Stimulated activated effector memory CD8-positive, alpha-beta T cell treated with anti-CD3 and anti-CD28 coated beads, Interleukin-12 subunit alpha, Interleukin-12 subunit beta, amount 100 ng/mL, for 72 hours (primary cell): ENCODE measurements around the gene YKT6.
"Not testable (repeated sequence)": the region's sequence is repeated elsewhere in the genome, so short reads cannot be mapped to it uniquely, and the experiment has no call there.

ENCODE experiments used
- ATAC-seq: fragments of 150-1000 bp; cut with Tn5 transposase; 2 replicates; pipeline ENCODE4 v1.10.0; 2021
- DNase-seq, 2 donors: peaks; one replicate each; pipeline ENCODE4 v3.0.0; 2021 to 2022; ENCODE audit warnings: low spot score in 2 of 2
- H3K27ac Mint-ChIP-seq: one replicate; pipeline ENCODE4 v1.8.0; 2022; ENCODE audit warnings: mild to moderate bottlenecking, mixed read lengths
- H3K36me3 Mint-ChIP-seq: one replicate; pipeline ENCODE4 v1.8.0; 2022; ENCODE audit warnings: mild to moderate bottlenecking, mixed read lengths
- H3K4me1 Mint-ChIP-seq: one replicate; pipeline ENCODE4 v1.8.0; 2022; ENCODE audit warnings: mixed read lengths
- H3K4me3 Mint-ChIP-seq: one replicate; pipeline ENCODE4 v1.8.0; 2022; ENCODE audit warnings: mild to moderate bottlenecking, mixed read lengths
- H3K9me3 Mint-ChIP-seq: one replicate; pipeline ENCODE4 v1.8.0; 2022; ENCODE audit warnings: mixed read lengths

YKT6 gene

GRCh38 chr7:44196450-44196872, 4.3 kb upstream of the YKT6 start:
- Mint-ChIP-seq H3K4me1 (peaks cover 8% of the 10 kb centered on the region), H3K27ac (no peak overlapping the region), H3K36me3 (no peaks in the 10 kb centered on the region), H3K4me3 (no peak overlapping the region), H3K9me3 (no peaks in the 10 kb centered on the region)
- ATAC-seq (no peak), DNase-seq (peak in 1 of 2 donors; percentile 64)

- DNase-seq (no peak), ATAC-seq (no peak)
- Mint-ChIP-seq H3K9me3 (no peaks in the 10 kb centered on the region), H3K4me1 (peaks cover 18% of the 10 kb centered on the region), H3K27ac (no peak overlapping the region), H3K4me3 (no peak overlapping the region), H3K36me3 (no peaks in the 10 kb centered on the region)
Measured at GRCh38 chr7:44197474-44197873, 3.3 kb upstream of the YKT6 start.

DNA sequence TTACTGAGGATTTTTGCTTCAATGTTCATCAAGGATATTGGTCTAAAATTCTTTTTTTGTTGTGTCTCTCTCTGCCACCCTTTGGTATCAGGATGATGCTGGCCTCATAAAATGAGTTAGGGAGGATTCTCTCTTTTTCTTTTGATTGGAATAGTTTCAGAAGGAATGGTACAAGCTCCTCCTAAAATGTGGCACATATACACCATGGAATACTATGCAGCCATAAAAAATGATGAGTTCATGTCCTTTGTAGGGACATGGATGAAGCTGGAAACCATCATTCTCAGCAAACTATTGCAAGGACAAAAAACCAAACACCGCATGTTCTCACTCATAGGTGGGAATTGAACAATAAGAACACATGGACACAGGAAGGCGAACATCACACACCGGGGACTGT, 615 bp upstream of the YKT6 start:
- Mint-ChIP-seq H3K4me1 (peaks cover 30% of the 10 kb centered on the region), H3K36me3 (peaks cover 18% of the 10 kb centered on the region), H3K4me3 (peak overlapping the region; percentile 79)
- H3K9me3 Mint-ChIP-seq, ATAC-seq, H3K27ac Mint-ChIP-seq, DNase-seq: not testable (repeated sequence)

DNA sequence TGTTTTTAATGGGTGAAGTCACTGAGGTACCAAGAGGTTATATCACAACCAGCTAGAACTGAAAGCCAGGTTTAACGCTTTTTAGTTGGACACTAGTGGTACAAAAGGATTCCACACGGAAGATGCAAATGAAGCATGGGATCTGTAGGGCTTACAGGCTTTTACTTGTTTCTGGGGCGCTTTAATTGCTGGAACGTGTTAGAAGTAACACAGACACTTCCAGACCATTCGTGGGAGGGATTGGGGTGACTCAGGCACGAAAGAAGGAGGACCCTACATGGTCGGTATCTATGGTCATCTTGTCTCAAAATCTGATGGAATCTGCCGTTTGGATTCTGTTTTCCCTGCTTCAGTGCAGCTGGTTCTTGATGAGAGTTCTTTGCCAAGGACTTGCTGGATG, 1.0 kb downstream of the YKT6 start:
- Mint-ChIP-seq H3K4me1 (peaks cover 39% of the 10 kb centered on the region), H3K36me3 (peaks cover 34% of the 10 kb centered on the region), H3K27ac (peak overlapping the region; percentile 83), H3K9me3 (no peaks in the 10 kb centered on the region), H3K4me3 (peak overlapping the region; percentile 79)
- DNase-seq = no peak
- ATAC-seq = no peak

GRCh38 chr7:44206008-44206407, 5.2 kb downstream of the YKT6 start:
- Mint-ChIP-seq H3K36me3 (peaks cover 76% of the 10 kb centered on the region), H3K9me3 (no peaks in the 10 kb centered on the region), H3K27ac (no peak overlapping the region), H3K4me3 (no peak overlapping the region), H3K4me1 (peaks cover 39% of the 10 kb centered on the region)
- DNase-seq (no peak), ATAC-seq (no peak)

GRCh38 chr7:44208085-44208484, 7.3 kb downstream of the YKT6 start:
- Mint-ChIP-seq H3K9me3 (no peaks in the 10 kb centered on the region), H3K27ac (no peak overlapping the region), H3K36me3 (peaks cover 97% of the 10 kb centered on the region), H3K4me3 (no peak overlapping the region), H3K4me1 (peaks cover 24% of the 10 kb centered on the region)
- DNase-seq (no peak), ATAC-seq (no peak)

GRCh38 chr7:44210107-44210506, 9.3 kb downstream of the YKT6 start:
- Mint-ChIP-seq H3K4me1 (peaks cover 15% of the 10 kb centered on the region), H3K36me3 (peaks cover 83% of the 10 kb centered on the region), H3K9me3 (no peaks in the 10 kb centered on the region), H3K4me3 (no peak overlapping the region), H3K27ac (peak overlapping the region; percentile 61)
- DNase-seq = no peak
- ATAC-seq = no peak

DNA sequence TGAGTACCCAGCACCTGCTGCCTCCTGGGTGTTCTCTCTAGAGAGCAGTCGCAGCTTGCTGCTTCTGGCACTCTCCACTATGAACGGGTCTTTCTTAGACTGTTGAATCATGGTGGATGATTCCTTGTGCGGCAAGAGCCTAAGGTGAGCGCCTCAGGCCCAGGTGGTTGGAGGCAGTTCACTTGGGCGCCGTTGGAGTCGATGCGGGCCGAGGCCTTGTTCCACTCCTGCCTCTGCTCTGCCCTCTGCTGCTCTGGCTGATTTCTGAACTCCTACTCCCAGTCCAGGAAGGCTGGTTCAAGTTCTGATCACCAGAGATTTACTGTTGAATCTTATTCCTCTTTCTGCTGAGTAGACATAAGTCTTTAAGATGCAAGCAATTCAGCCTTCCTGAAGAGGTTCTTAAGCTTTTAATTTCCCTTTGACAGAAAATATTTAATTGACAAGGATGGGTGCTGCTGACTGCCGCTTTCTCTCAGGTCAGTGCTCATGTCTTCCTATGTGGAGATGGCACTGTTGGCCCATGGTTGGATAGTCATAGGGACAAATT, 10.4 kb downstream of the YKT6 start:
- Mint-ChIP-seq H3K4me3 (no peak overlapping the region), H3K9me3 (no peaks in the 10 kb centered on the region), H3K4me1 (peaks cover 9% of the 10 kb centered on the region), H3K27ac (no peak overlapping the region), H3K36me3 (peaks cover 73% of the 10 kb centered on the region)
- ATAC-seq (no peak), DNase-seq (no peak)

DNA sequence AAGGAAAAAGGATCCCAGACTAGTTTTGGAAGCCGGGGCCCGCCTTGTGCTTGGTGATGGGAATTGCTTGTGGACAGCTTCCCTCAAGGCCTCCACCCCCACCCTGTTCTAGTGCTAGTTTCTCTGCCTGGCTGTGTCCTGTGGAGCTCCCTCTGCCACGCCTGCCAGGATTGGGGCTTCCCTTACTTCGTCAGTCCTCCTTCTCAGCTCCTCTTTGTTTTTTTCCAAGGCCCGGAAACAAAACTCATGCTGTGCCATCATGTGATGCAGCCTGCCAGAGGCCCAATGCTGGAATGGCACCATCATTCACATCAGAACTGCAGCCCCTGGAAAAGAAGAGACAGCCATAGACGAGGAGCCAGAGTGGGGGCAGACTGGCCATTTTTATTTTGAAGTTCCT, 11.2 kb downstream of the YKT6 start:
- Mint-ChIP-seq H3K4me1 (peaks cover 5% of the 10 kb centered on the region), H3K9me3 (no peaks in the 10 kb centered on the region), H3K27ac (no peak overlapping the region), H3K36me3 (peaks cover 64% of the 10 kb centered on the region), H3K4me3 (no peak overlapping the region)
- DNase-seq = no peak
- no peak for ATAC-seq

DNA sequence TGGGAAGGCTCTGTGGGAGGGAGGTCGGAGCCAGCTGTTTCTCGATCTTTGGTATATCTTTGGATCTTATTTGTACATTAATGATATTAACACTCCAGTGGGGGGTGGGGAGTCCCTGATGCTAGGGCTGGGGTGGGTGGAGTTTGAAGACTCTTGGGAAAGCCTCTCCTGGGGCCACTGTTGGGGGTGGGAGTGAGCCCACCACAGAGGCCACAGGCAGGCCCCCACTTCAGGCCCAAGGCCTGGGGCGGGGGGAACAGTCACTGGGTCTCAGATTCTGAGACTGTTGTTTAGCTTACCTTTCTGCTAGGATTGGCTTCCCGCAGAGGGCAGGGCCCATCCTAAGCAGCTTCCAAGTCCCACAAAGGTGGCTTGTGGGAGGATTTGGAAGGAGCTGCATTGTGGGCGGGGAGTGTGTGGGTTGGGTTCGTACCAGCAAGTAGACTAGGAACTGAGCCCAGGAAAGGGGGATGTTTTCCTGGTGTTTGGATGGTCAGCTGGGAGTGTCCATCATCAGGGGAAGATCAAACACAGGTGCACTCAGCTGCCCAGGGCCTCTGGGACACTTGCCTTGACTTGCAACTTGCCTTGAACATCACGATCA, 11.9 kb downstream of the YKT6 start:
- Mint-ChIP-seq H3K27ac (no peak overlapping the region), H3K36me3 (peaks cover 58% of the 10 kb centered on the region), H3K4me3 (no peak overlapping the region), H3K4me1 (peaks cover 5% of the 10 kb centered on the region), H3K9me3 (no peaks in the 10 kb centered on the region)
- no peak for DNase-seq
- no peak for ATAC-seq

DNA sequence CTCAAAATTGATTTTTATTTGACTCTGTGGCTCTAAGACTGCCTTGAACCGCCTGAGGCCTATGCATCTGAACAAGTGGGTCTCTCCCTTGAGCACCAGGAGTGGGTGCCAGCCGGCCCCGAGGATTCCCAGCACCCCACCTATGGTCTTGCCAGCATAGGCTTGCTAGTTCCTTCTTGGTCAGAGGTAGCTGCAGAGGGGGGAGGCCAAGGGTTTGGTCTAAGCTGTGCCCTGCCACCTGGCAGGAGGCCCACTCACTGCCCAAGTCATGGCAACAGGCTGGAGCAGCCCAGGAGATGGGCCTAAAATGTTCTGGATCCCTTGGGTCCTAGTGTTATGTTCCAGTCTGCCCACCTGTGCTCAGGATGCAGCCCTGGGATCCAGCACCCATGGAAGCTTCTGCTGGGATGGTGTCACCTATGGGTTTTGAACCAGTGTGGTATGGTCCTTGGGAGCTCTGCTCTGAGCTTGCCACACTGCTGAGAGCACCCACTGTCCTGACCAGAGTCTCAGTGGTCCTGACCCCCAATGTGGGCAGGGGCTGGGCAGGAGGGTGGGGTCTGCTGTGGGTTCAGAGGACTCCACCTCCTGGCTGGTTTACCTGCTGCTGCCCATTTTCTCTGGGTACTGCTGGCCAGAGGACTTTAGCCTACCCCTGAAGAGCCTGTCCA, 12.6 kb downstream of the YKT6 start:
- Mint-ChIP-seq H3K9me3 (no peaks in the 10 kb centered on the region), H3K27ac (peak overlapping the region; percentile 68), H3K4me1 (peaks cover 5% of the 10 kb centered on the region), H3K4me3 (no peak overlapping the region), H3K36me3 (peaks cover 51% of the 10 kb centered on the region)
- no peak for DNase-seq
- no peak for ATAC-seq

- H3K27ac Mint-ChIP-seq = peak overlapping the region; percentile 68
- peaks cover 5% of the 10 kb centered on the region for H3K4me1 Mint-ChIP-seq
- H3K4me3 Mint-ChIP-seq = no peak overlapping the region
- ATAC-seq = no peak
- H3K36me3 Mint-ChIP-seq = peaks cover 45% of the 10 kb centered on the region
- no peak for DNase-seq
- no peaks in the 10 kb centered on the region for H3K9me3 Mint-ChIP-seq
Measured at GRCh38 chr7:44213877-44214388, 13.2 kb downstream of the YKT6 start.

DNA sequence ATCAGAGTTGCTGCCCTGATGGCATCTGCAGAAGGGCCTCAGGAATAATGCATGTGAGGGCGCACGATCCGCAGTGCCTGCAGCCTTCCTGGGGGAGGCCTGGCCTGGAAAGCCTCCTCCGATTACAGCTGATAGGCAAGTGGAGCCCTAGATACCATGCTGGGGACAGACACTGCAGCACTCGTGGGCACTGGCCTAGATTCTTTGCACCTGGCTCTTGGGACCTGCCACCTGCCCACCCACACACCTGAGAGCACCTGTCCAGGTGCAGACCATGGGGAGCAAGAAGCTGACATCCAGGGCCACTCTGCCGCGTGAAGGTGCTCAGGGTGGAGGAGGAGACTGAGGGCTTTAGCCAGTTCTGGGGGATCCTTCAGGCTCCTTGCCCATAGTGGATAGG, 14.8 kb downstream of the YKT6 start:
- Mint-ChIP-seq H3K4me3 (no peak overlapping the region), H3K27ac (no peak overlapping the region), H3K4me1 (peaks cover 5% of the 10 kb centered on the region), H3K36me3 (peaks cover 29% of the 10 kb centered on the region), H3K9me3 (no peaks in the 10 kb centered on the region)
- ATAC-seq (no peak), DNase-seq (no peak)

DNA sequence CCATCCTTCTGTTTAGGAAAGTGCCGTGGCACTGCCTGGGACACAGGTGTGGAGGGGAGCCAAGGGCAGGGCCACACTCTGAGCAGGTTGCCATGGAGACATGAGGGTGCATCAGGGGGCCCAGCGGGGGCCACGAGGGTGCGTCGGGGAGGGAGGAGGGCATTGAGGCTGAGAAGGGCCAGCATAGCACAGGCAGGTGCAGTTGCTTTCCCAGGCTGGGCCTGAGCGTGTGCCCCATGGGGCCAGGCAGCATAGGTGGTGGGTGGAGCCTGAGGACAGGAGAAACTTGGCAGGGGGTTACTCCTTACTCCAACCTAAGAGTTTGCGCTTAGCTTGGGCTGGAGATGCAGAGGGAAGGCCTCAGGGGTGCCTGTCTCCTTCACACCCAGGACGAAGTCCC, 15.2 kb downstream of the YKT6 start:
- no peaks in the 10 kb centered on the region for H3K9me3 Mint-ChIP-seq
- H3K36me3 Mint-ChIP-seq = peaks cover 24% of the 10 kb centered on the region
- H3K4me3 Mint-ChIP-seq = no peak overlapping the region
- no peak overlapping the region for H3K27ac Mint-ChIP-seq
- ATAC-seq (peak; percentile 14), DNase-seq (no peak)
- peaks cover 5% of the 10 kb centered on the region for H3K4me1 Mint-ChIP-seq

DNA sequence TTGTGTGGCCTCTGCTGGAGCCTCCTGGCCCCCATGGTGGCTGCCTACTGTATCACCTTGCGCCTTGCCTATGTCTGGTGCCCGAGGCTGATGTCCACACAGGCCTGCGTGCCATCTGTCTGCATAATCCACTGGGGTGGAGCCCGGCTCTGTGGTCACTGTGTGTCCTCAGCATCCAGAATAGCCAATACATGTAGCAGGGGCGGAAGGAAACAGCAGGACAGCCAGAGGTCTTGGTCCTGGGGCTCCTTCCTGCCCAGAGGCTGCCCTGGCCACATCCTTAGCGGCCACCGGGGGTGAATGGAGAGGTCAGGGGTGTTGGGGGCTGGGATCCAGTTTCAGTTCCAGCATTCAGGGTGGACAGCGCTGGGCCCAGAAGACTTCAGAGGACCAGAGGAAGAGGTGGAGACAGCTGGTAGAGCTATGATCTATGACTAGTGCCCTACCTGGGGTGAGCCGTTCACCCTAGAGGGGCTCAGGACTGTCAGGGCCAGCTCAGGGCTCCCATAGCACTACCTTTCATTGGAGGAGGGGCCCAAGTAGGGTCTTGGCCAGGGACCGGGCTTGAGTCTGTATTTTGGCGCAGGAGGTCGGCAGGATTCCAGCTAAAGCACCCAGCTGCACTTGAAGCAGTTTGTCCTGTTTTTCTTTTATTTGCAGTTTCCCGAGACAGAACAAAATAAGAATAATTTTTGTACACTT, 15.9 kb downstream of the YKT6 start:
- Mint-ChIP-seq H3K27ac (no peak overlapping the region), H3K36me3 (peaks cover 18% of the 10 kb centered on the region), H3K4me1 (peaks cover 5% of the 10 kb centered on the region), H3K4me3 (no peak overlapping the region), H3K9me3 (no peaks in the 10 kb centered on the region)
- ATAC-seq (no peak), DNase-seq (no peak)
